ENCODE results near the gene RAB26.
"Not testable (repeated sequence)": the region's sequence is repeated elsewhere in the genome, so short reads cannot be mapped to it uniquely, and the experiment has no call there.

The RAB26 gene

DNA sequence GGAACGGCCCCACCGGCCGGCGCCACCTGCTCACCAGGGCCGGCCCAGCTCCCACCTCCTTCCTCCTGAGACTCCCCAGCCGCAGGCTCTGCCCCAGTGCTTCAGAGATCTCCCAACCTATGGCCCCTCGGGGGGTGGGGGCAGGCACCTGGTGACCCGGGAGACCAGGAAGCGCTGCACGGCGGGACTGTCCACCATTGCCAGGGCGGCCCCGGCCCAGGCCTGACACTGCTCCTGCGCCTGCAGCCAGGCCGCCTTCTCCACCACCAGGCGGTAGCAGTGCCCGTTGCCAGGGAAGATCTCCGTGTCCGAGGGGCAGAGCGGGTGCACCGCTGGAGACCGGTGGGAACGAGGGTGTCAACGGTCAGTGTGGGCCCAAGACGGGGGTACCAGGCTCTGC lies 31.1 kb upstream of the RAB26 start:
- DNase-seq (ENCODE audit: low read depth in 2 of 2) = not testable (repeated sequence)

DNA sequence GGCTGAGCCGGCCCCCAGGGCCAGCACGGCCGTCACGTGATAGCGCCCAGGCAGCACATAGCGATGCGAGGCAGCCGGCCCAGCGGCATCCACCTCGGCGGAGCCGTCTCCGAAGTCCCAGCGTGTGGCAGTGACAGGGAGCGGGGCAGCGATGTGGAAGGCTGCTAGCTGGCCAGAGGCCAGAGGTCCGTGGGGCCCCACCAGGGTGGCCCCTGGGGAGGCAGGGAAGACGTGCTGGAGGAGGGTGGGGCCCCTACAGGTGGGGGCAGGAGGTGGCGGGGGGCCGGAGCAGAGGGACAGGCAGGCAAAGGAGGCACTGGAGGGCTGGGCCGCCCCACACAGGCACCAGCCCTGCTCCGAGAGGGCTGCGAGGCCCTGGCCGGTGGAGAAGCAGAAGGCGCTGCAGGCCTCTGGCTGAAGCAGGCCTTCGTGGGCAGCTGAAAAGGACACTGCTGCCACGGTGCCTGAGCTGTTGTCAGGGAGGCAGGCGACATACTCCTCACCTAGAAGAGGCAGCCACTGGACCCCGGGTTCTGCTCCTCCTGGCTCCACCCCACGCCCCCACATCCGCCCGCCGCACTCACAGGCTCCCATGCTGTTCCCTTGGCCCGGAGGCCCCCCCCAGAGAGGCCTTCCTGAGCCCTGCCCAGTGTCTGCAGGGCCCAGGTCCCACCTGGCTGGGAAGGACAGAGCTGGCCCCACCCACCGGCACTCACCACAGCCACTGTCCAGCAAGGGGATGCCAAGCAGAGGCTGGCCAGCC lies 30.3 kb upstream of the RAB26 start:
- DNase-seq (ENCODE audit: low read depth in 2 of 2) = not testable (repeated sequence)

DNA sequence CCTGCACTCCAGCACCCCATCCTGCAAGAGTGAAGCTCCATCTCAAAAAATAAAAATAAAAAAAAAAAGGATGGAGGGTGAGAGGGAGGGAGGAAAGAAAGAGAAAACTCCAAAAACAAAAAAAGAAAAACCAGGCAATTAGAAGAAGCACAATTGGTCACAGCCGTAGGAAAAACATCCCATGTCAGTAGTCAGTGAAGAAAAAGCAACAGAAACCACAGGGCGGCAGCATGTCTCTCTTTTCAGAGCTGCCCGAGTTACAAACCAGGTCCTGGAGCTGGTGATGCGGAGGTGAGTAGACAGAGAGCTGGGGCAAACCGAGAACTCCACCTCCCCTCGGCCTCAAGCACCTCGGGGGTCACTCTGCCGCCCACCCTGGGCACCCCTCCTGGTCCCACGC lies 27.1 kb upstream of the RAB26 start:
- DNase-seq (ENCODE audit: low read depth in 2 of 2) = not testable (repeated sequence)

DNA sequence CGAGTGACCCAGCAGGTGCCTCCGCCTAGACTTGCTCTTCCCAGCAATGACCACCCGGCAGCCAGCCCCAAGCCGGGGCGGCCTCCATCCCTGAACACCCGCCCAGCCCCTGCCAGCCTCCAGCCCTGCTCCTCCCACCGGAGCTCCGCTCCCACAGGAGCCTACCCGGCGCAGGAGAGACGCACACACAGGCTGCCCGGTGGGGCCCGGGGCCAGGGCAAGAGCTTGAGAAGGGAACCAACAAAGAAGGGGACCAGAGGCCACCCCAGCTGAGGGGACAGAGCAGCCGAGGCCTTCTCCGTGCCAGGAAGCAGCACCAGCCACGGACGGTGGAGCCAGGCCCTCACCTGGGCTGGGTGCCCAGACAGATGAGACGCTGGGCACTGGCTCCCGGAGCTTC lies 26.6 kb upstream of the RAB26 start:
- DNase-seq (ENCODE audit: low read depth in 2 of 2) = no peak

DNA sequence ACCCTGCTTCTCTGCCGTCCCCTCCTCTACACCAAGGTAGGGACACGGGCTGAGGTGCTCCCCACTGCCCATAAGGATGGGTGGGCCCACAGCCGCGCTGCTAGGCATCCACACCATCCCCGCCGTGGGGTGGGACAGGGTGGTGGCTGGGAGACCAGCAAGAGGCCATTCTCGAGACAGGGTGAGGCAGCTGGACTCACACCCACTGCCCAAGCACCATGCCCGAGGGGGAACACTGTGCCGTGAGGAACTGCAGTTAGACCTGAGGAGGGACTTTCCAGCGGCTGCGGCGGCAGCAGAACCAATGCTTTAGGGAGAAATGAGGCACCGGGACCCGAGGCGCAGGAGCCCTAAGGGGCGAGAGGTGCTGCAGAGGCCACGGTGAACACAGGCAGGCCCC lies 26.0 kb upstream of the RAB26 start:
- no peak for DNase-seq (ENCODE audit: low read depth in 2 of 2)

DNA sequence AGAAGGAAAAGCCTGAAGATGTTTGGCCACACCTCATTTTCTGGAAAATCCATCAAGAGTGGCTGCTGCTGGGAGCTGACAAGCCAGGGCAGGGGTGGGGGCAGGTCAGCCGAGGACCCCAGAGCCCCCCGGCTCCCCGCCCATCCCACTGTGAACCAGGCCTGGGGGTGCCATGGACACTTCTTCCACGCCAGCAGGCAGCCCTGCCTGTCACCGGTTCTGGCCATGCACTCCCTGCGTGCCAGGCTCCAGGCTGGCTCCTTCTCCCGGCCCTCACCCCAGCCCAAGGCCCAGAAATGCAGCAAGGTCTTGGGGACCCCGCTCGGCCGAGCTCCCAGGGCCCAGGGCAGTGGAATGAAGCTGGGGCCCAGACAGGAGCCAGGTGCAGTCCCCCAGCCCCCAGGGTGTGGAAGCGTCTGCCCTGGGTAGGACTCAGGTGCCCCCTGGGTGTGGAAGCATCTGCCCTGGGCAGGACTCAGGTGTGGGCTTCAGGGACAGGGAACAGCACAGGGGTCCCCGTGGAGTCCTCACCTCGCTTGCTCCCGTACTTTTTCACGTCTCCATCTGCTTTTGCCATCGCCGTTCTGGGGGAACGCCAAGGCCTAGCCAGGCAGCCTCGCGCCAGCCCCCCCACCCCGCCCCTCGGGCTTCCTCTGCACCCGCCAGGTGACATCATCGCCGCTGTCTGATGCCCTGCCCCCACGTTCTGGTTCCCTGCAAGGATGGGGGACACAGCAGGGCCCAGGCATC lies 25.3 kb upstream of the RAB26 start:
- not testable (repeated sequence) for DNase-seq (ENCODE audit: low read depth in 2 of 2)

DNA sequence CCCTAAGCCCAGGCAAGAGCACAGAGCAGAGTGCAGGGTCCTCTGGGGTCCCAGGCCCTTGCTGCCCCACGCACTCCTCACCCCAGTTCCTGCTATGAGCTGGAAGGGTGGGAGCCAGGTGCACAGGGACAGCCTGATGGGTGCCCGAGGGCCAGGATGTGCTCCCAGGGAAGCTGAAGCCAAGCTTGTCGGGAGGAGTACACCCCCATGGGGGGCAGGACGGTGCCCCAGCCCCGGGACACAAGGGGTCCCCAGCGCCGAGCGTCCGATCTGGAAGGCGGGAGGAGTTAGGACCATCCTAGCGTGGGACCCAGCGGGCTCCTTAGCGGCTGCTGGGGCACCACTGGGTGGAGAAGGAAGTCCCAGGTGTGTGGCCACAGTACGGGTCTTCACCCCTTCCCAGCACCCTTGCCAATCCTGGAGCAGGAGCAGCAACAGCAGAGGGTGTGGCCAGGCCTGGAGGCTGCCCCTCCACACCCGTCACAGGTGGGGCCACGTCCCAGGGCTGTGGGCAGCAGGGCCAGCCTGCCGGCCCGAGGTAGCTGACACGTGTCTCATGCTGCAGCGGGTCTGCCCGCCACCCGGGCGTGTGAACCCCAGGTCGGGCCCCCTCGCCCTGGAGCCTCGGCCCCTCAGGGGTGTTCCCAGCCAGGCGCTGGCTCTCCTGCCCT lies 24.6 kb upstream of the RAB26 start:
- not testable (repeated sequence) for DNase-seq (ENCODE audit: low read depth in 2 of 2)

DNA sequence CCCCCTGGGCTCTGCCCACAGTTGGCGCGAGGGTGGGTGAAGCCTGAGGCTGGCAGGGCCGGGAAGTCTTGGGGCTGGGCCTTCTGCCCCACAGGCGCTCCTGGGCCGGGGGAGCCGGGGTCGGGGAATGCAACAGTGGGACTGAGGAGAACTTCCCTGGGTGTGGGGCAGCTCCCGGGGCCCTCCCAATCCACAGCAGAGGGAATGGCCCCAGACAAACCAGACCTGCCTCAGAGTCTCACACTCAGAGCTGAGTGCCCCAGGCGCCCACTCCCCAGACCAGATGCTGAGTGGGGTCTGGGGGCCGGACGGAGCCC lies 24.1 kb upstream of the RAB26 start:
- DNase-seq (ENCODE audit: low read depth in 2 of 2) = not testable (repeated sequence)

DNA sequence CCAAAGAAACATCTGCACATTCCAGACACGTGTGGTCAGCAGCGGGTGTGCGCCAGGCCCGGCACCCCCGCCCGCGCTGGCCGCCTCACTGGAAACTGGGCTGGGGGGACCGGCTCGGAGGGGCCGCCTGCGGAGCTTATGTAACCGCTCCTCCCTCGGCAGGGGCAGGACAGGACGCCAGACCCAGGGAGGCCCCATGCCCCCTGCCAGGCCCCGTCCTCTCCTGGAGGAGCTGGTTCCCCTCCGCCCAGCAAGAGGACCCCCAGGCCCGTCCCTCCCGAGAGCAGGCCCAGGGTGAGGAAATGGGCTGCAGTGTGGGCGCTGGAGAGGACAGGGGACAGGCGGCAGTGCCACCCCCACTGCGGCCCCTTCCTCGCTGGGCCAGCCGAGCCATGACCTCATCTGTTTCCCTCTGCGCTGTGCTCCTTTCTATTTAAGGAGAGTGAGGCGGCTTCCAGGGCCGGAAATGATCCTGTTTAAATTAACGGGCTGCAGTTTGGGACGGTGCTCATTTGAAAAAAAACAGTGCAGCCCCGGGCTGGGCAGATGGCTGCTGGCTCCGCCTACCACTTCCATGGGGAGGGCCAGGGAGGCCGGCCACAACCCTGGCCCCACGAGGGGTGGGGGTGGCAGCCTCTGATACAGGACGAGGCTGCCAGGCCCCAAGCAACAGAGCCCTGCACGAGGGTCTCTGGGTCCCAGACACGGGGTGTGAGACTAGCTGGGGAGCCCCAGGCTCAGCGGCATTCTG lies 23.6 kb upstream of the RAB26 start:
- DNase-seq (ENCODE audit: low read depth in 2 of 2) = not testable (repeated sequence)

DNA sequence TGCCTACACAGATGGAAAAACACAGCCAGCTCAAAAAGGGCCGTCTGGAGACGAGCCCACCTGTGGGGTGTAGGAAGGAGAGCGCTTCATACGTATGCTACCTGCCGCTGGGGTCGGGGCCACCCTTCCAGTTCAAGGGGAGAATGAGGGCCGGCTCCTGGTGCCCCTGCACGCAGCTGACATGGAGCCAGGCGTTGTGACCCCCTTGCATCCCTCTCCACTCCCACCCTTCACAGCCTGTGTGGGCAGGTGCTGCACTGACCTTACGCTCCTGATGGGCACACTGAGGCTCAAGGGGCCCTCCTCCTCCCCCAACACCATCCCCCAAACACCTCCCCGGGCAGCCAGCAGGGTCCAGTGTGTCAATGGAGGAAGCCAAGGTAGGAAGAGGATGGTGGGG lies 22.8 kb upstream of the RAB26 start:
- DNase-seq (ENCODE audit: low read depth in 2 of 2) = not testable (repeated sequence)

DNA sequence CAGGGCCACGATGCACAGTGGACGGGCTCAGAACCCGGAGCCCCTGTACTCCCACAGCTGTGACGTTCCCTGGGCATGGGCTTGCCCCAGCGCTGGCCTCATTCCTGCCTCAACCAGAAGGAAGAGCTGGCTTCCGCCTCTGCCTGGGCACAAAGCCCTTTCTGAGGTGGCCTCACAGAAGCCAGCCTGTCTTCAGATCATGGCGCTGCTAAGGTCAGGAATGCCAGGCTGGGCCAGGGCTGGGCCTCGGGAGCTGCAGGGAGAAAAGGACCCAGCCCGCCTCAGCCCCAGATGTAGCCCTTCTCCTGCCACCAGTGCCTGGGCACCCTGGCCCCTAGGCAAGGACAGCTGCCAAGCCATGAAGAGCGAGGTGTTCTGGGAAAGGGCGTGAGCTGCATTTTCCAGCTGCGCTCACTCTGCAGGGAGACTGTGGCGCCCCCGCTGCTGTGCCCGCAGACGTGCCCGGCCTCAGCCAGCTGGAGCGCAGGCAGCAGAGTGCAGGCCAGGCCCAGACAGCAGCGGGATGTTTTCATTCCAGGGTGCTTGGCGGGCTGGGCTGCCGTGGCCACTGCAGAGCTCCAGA lies 22.2 kb upstream of the RAB26 start:
- not testable (repeated sequence) for DNase-seq (ENCODE audit: low read depth in 2 of 2)

DNA sequence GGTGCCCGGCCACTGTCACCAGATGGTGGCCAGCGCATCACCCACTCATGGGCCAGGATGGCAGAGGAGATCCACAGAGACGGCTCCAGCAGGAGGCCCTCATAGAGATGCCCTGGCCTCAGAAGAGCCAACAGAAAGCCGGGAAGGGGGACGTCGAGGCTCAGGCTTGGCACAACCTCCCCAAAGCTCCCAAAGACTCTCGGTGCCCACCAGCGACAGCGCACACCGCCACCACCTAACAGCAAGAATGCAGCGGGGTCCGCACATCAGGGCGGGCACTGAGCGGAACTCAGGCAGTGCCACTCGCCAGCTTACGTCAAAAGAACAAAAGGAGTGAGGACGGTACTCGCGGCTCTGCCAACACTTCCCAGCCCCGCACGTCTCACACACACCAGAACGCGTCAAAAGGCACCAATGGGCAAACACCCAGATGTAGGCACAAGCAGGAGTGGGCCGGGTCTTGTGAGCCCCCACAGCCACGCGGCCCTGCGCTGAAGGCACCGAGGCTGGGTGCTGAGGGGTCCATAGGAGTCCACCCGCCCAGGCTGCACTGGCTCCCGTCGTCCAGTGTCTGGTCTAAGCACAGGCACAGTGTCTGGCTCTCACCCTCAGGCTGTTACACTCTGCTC lies 21.4 kb upstream of the RAB26 start:
- DNase-seq (ENCODE audit: low read depth in 2 of 2) = not testable (repeated sequence)

DNA sequence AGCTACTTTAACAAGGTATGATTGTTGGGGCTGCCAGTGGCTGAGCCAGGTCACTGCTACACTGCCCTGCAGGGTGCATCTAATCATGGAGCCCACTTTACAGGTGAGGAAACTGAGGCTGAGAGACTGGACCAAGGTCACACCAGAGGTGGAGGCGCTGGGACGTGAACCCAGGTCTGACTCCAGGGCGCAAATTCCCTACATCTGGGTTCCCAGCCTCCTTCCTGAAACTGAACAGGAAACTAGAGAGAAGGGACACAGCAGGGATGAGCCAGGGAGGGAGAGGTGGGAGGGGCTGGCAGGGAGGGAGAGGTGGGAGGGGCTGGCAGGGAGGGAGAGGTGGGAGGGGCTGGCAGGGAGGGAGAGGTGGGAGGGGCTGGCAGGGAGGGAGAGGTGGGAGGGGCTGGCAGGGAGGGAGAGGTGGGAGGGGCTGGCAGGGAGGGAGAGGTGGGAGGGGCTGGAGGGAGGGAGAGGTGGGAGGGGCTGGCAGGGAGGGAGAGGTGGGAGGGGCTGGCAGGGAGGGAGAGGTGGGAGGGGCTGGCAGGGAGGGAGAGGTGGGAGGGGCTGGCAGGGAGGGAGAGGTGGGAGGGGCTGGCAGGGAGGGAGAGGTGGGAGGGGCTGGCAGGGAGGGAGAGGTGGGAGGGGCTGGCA lies 20.7 kb upstream of the RAB26 start:
- DNase-seq (ENCODE audit: low read depth in 2 of 2) = not testable (repeated sequence)

DNA sequence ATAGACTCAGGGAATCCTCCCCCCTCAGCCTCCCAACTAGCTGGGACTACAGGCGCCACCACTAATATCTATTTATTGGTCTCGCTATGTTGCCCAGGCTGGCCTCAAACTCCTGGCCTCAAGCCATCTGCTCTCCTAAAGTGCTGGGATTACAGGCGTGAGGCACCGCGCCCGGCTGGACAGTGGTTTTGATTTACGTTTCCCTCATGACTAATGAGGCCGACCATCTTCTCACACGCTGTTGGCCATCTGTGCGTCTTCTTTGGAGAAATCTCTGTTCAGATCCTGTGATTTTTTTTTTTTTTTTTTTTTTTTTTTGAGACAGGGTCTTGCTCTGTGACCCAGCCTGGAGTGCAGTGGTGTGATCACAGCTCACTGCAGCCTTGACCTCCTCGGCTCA lies 19.2 kb upstream of the RAB26 start:
- not testable (repeated sequence) for DNase-seq (ENCODE audit: low read depth in 2 of 2)

DNA sequence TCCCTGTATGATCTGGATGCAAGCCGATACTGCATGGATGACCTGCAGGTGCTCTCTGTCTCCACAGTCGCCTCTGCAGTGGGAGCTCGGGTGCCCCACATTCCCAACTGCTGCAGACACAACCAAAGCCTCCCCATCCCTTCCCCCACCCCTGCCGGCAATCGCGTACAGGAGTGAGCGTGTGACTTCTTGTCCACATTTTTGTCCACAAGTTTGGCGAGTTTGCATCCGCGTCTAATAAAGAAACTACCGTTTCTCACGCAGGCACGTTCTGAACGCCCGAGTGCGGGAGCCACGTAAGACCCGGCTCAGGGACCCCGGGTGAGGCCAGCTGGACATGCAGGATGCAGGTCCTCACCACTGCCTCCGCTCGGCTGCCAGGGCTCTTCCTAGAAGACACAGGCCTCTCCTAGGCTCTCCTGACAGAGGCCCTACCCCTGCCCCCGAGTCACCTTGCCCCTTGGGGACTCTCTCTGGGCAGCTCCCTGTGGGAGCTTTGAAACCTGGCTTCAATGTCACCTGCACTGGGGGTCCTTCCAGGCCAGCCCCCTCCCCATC lies 18.5 kb upstream of the RAB26 start:
- not testable (repeated sequence) for DNase-seq (ENCODE audit: low read depth in 2 of 2)

DNA sequence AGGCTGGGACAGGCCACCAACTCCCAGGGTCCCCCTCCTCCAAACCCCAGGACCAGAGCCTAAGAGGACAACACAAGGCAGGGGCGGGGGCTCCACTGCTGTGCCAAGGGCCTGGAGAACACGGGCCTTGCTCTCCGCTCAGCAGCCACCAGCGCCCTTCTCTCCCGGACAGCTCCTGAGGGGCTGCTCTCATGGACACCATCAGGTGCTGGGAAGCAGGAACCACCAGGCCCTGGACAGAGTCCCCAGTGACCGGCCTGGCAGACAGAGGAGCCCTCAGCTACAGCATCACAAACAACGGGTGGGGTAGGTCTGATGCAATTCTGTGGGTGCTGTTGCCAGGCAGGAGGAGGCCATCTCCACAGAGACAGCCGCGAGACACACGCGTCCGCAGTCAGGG lies 14.6 kb upstream of the RAB26 start:
- not testable (repeated sequence) for DNase-seq (ENCODE audit: low read depth in 2 of 2)

DNA sequence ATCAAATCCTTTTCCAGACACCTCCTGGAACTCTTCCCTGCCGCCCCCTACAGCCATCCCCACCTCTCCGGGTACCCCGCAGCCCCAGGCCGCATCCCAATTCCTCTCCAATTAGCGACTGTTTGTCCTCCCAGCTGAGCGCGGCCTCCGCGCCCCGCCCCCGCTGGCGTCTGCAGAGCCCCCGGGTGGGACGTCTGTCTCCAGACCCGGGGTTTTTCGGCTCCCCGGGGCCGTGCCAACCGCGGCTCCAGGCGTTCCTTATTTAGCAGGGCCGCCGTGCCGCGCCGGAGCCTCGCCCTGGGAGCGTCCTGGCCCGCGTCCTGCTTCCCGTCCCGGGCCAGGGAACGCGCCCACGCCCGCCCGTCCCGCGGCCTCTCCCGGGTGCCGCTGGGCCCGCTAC lies 13.4 kb upstream of the RAB26 start:
- not testable (repeated sequence) for DNase-seq (ENCODE audit: low read depth in 2 of 2)

DNA sequence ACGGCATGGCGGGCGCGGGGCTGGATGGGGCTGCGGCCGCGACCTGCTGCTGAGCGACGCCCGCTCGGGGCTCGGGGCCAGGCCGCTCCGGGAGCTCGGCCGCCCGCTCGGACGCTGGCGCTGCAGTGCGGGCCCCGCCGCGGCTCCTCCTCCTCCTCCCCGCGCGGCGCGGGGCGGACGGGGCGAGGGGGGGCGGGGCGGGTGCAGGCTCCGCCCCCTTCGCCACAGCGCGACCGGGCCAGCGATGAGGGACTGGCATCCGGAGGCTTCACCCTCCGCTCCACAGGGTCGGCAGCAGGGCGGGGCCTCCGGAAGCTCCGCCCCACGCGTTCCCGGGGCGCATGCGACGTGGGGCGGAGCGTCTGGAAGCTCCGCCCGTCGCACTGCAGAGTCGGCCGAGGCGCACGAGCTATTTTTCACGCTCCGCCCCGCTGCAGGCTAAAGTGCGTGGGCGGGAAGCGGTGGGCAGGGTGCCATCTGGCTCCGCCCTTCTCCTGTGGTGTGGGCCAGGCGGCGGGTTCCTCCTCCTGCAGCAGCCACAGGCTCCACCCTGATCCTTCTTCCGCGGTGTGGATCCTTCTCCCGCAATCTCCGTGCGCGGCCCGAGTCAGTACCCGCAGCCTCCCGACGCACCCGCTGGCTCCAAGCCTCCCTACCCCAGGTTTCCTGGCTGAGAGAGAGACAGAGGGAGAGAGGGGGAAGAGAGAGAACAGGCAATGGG lies 12.5 kb upstream of the RAB26 start, which contains the start of gene PKD1:
Gene PKD1, minus strand, starts transcription at position 129 of the 721 bp plus-strand sequence. CDS start 209 bp downstream, outside the sequence.
- peak; percentile 99 for DNase-seq (ENCODE audit: low read depth in 2 of 2)
